GM12873 (cell line): ENCODE measurements around the gene MYLK2.

Source experiments
- CTCF ChIP-seq: IDR thresholded peaks from 2 replicates; pipeline ENCODE4 v1.5.1; 2012; ENCODE audit warnings: low read depth, mild to moderate bottlenecking, moderate library complexity, low read length, control low read depth; ENCODE audit not compliant: insufficient read depth; ENCODE audit errors: missing control alignments

MYLK2 gene

GRCh38 chr20:31843881-31844280 is 24.7 kb downstream of the MYLK2 start:
- no peak for TF ChIP-seq CTCF

- no peak for TF ChIP-seq CTCF
Measured at GRCh38 chr20:31844737-31845299, 25.7 kb downstream of the MYLK2 start.

- no peak for TF ChIP-seq CTCF
Measured at GRCh38 chr20:31845300-31845863, 26.2 kb downstream of the MYLK2 start, which contains the start of gene FOXS1. Gene FOXS1, minus strand, starts transcription at chr20:31845604. Its CDS starts 62 bp downstream, at chr20:31845542.

- TF ChIP-seq CTCF = no peak
Measured at GRCh38 chr20:31846793-31847138, 27.6 kb downstream of the MYLK2 start.

- no peak for TF ChIP-seq CTCF
Measured at GRCh38 chr20:31848088-31848999, 29.2 kb downstream of the MYLK2 start.

- TF ChIP-seq CTCF = no peak
Measured at GRCh38 chr20:31849306-31849930, 30.3 kb downstream of the MYLK2 start.
